HEK293T (cell line): ENCODE data around the gene SCAP.
A peak's percentile ranks its signal among the peaks of the same experiment; 100 is the strongest.

ENCODE experiments used
- ARNT ChIP-seq: fragments of 450-650 bp; IDR thresholded peaks from 2 replicates; pipeline ENCODE4 v1.6.1; 2017; ENCODE audit warnings: mild to moderate bottlenecking
- BHLHE40 ChIP-seq: fragments of 450-650 bp; IDR thresholded peaks from 2 replicates; pipeline ENCODE4 v1.6.1; 2016; ENCODE audit warnings: mild to moderate bottlenecking, moderate library complexity, borderline replicate concordance
- ELF4 ChIP-seq: fragments of 450-650 bp; IDR thresholded peaks from 2 replicates; pipeline ENCODE4 v1.6.1; 2017; ENCODE audit warnings: antibody characterized with exemption
- FOXA1 ChIP-seq: fragments of 450-650 bp; IDR thresholded peaks from 2 replicates; pipeline ENCODE4 v1.6.1; 2016; ENCODE audit warnings: mild to moderate bottlenecking
- FOXK2 ChIP-seq: fragments of 450-650 bp; IDR thresholded peaks from 2 replicates; pipeline ENCODE4 v1.6.1; 2016; ENCODE audit warnings: mild to moderate bottlenecking
- HDGF ChIP-seq: fragments of 450-650 bp; IDR thresholded peaks from 2 replicates; pipeline ENCODE4 v1.6.1; 2017; ENCODE audit warnings: antibody characterized with exemption, borderline replicate concordance
- PKNOX1 ChIP-seq: fragments of 450-650 bp; IDR thresholded peaks from 2 replicates; pipeline ENCODE4 v1.6.1; 2016

DNA sequence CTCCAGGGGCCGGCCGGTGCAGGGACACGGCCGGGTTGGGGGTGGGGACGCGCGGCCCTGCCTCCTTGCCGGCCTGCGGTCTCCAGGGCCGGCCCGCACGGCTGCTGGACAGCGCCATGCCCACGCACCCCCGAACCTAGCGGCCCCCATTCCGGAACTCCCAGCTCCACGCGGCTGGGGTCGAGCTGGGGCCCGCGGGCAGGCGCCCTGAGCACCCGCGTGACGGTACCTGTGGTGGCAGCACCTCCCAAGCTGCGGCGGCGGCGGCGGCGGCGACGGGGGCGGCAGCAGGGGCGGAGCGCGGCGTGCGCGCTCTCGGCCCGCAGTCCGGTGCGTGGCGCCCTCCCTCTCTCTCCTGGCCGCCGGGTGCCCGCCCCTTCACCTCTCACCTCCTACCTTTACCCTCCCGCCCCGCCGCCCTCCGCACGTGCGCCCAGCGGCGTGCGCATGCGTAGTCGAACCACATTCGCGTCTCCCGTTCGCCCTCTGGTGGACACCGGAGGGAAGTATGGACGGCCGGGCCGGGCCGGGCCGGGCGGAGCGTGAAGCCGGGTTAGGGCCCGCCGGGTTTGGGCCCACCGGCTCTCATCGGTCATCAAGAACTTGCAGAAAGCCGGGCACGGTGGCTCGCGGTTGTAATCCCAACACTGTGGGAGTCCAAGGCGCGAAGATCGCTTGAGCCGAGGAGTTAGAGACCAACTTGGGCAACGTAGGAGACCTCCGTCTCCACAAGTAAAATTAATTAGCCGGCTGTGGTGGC, at the start of gene SCAP:
- no peak for TF ChIP-seq FOXK2
- no peak for TF ChIP-seq HDGF
- TF ChIP-seq BHLHE40 = peak; percentile 78
- TF ChIP-seq FOXA1 = no peak
- peak; percentile 35; the same call in 1 of the 2 replicates for TF ChIP-seq ELF4
- peak; percentile 74; the same call in 1 of the 2 replicates for TF ChIP-seq ARNT
- no peak for TF ChIP-seq PKNOX1
